Activated CD8-positive, alpha-beta memory T cell treated with anti-CD3 and anti-CD28 coated beads, Interleukin-2, amount 50 U/mL, for 24 hours (primary cell): ENCODE results near the gene TXNRD1.
"Not testable (repeated sequence)": the region's sequence is repeated elsewhere in the genome, so short reads cannot be mapped to it uniquely, and the experiment has no call there.

Experiments used
- DNase-seq: peaks from one replicate; pipeline ENCODE4 v3.0.0-alpha.2; 2020; ENCODE audit errors: extremely low read depth

TXNRD1 gene

DNA sequence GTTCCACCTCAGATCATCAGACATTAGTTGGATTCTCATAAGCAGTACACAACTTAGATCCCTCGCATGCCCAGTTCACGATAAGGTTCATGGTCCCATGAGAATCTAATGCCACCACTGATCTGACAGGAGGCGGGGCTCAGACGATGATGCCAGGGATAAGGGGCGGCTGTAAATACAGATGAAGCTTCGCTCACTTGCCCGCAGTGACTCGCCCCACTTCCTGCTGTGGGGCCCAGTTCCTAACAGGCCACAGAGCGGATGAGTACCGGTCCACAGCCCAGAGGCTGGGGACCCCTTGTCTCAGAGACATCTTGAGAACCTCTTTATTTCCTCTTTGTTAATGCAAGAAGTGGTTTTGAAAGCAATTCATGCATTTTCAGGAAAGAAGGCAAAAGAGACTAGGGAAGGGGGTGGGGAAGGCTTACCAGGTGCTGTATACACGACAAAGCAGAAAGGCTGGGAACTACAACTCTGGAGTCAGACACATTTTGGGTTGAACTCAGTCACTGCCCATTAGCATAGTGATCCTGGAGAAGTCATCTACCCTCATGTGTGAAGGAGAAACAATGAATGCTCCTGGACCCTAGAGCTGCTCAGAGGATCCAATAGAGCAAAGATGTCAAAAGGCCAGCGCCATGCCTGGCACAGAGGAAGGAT lies 156.6 kb downstream of the TXNRD1 start:
- DNase-seq = no peak

DNA sequence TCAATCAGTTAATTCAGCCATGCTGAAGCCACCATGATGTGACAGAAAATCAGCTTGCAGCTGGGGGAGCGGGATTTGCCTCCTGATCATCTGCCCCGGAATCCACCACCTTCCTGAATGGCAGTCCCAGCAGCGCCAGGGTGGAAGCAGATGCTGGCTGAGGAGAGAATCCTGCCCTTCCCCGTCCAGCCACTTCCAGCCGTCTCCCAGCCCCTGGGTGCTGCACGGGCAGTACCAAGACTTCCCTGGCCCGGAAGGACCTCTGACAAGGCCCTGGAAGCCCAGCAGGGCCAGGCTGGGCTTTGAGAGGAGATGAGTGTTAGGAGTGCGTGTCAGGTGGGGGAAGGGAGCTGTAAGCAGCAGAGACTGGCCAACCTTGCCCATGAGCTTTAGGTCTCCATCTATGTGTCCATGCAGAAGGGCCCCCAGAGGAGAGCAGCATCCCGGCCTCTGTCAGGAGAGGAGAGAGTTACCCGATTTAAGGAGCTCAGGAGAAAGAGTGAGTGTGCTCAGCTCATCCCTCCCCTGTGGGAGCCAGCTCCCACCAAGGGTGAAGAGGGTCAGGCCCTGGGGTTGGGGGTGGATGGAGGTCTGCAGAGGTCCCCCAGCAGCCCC lies 157.2 kb downstream of the TXNRD1 start:
- DNase-seq = no peak

DNA sequence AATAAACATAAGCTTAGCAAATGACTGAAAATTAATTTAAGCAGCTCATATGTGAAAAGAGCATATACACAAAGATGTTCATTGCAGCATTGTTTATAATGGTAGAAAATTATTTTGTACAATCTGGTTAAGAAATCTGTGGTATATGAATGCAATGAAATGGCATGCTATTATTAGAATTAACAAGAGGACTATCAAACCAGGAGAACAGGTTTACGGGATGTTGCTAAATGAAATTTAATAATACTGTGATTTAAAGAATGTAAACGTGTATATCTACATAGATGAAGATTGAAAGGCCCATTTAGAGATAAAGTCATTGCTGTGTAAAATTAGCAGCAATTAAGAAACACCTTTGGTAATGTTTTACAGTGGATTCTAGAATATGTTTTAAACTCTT lies 158.5 kb downstream of the TXNRD1 start:
- no peak for DNase-seq

DNA sequence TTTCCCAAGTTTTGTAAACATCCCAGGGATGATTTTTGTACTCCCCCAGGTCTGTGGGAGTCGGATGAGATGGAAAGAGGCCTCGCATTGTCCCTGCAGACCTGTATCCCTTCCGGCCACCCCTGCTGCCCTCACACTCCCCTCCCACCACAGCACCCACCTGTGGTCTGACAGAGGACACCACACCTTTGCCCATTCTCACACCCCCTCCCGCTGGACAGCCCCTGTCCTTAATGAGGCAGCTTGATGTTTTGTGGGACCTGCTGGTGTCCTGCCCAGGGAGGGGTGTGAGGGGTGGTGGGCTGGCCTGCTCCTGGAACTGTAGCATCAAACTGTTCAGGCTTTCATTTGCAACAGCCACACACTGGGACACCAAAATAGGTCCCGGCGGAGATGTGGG lies 159.2 kb downstream of the TXNRD1 start:
- no peak for DNase-seq

DNA sequence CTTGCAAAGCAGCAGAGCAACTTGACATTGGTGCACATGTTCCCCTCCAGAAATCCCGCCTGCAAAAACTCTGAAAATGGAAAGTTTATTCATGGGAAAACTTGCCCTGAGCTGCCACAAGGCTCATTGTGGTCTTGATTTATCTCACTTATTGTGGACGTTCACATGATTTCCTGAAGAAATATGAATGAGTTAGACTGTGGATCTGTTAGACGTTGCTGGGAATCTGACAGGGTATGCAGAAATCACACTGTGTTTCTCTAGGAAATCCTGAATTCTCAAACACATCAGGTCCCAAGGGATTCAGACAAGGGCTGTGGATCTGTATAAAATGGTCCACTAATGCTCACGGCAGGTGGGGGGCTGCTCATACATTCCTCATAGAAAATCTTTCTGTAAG lies 160.2 kb downstream of the TXNRD1 start:
- no peak for DNase-seq

DNA sequence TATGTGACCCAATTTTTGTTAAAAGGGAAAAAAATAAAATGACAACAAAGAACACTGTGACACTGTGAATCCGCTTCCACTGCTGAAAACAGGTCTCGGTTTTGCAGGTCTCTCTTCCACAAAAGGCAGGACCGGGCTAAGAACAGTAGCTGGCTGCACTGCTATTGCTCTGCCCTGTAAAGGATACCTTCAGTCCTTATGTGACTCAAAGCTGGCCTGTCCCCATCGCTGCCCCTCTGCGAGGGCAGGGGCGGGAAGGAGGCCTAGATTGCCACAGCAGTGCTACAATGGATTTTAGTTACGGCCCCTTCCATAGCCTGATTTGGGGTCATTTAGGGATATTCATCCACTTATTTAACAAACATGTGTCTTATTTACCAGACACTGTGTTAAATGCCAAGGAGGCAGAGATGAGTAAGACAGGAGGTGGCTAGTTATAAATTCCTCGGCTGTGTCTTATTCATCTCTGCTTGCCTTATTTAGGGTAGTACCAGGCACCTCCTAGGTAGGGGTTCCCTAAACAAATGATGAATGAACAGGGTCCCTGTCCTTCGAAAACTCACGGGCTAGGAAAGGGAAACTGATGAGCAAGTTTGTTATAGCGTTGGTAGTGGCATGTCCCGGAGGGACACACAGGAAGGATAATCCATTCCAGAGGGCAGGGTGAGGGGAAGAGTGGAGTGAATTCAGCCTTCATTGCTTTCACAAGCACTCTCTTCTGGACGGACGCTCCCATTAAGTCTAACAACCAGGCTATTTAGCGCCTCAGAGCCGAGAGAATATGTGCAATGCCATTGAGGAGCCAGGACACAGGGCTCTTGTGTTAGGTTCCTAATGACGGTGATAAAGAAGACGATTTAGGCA lies 161.3 kb downstream of the TXNRD1 start:
- no peak for DNase-seq

DNA sequence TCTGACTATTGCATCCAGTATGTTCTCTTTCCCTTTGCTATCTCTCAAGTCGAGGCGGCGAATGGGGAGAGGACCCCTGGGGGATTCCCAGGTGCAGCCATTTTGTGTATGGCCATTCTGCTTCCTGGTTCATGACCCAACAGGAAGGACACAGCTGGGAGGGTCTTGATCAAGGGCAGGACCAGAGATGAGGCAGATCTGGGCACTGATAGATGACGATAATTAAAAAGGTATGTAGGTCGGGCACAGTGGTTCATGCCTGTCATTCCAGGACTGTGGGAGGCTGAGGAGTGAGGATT lies 161.9 kb downstream of the TXNRD1 start:
- DNase-seq = no peak

DNA sequence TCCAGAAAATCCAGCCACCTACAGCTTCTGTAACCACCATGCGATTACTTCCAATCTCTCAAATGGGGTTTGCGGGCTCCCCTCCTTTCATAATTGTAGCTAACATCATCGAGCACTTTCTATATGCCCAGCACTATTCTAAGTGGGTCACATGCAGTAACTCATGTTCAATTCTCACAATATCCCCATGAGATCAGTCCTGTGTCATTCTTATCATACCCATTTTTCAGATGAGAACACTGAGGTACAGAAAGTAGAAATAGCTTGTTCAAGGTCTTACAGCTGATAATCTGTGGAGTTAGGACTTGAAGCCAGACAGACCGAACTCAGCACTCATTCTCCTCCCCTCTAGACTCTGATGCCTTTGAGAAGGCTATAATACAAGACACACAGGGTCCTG lies 162.8 kb downstream of the TXNRD1 start:
- no peak for DNase-seq

DNA sequence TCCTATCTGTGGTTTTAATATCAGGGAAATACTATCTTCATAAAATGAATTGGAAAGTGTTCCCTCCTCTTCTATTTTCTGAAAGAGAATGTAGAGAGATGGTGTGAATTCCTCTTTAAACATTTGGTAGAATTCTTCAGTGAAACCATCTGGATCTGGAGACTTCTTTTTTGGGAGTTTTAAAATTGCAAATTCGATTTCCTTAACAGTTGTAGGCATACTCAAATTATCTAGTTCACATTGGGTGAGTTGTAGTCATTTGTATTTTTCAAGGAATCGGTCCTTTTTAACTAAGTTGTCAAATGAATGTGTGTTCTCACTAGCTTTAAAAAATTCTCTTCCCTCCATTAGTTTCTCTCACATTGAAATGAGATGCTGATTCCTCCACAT lies 165.8 kb downstream of the TXNRD1 start:
- DNase-seq = no peak

DNA sequence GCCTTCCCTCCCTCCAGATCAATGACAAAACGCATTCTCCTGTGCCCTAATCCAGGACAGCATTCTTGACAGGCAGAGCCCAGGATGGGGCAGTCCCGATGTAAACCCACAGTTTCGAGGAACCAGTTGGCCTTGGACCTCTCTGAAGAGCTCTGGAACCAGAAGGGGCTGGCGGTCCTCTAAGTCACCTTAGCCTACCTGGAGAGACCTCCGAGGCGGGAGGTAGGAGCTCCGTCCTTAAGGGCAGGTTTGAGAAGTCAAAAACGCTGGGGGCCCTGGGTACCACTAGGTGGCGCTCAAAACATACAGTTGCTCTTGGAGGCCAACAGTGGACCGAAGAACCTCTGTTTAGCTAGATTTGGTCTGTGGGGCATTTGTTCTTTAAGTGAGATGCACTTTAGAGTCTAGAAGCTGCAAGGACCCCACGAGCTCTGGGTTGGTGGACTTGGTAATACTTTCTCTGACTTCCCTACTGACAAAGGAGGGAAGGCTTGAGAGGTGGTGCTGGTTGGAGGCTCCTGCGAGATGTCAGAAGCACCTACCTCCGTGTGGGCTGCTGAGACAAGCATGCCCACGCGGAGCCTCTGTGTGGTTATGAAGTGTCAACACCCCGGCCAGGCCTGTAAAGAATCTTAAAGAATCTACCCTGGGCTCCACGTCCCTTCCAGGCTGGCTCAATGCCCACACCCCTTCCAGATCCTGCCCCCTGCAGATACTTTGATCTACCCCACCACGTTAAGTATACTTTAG lies 166.3 kb downstream of the TXNRD1 start:
- DNase-seq = peak; percentile 64

DNA sequence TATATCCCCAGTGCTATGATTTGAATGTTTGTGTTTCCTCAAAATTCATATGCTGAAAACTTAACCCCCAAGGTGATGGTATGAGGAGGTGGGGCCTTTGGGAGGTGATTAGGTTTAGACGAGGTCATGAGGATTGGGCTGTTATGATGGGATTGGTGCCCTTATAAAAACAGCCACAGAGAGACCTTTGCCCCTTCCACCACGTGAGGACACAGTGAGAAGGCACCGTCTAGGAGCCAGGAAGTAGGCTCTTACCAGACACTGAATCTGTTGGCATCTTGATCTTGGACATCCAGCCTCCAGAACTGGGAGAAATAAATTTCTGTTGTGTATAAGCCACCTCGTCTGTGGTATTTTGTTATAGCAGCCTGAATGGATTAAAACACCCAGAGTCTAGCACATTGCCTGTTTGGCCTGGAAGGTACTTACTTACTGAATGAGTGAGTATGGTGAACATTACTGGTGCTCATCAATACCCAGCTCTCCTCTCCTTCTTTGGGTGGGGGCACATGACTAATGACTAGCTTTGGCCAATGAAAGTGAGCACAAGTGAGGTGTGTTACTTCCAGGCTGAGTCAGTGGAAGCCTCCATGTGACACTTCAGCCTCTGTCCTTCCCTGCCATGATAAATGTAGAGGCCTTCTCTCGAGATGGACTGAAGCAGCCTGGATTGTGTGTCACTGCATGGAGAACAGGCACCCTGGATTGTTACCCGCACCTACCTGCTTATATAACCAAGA lies 168.7 kb downstream of the TXNRD1 start:
- DNase-seq = no peak

DNA sequence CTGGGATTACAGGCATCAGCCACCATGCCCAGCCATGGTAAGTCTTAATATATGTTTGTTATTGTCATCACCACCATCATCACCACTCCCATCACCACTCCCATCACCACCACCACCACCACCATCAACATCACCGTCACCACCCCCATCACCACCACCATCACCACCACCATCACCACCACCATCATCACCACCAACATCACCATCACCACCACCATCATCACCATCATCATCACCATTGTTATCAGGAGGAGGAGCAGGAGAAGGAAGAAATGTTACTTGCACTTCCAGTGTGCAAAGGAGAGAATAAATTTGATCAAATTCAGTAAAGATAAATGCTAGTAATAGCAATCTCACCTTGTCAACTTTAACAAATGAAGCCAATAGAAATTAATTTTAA lies 169.9 kb downstream of the TXNRD1 start:
- no peak for DNase-seq

DNA sequence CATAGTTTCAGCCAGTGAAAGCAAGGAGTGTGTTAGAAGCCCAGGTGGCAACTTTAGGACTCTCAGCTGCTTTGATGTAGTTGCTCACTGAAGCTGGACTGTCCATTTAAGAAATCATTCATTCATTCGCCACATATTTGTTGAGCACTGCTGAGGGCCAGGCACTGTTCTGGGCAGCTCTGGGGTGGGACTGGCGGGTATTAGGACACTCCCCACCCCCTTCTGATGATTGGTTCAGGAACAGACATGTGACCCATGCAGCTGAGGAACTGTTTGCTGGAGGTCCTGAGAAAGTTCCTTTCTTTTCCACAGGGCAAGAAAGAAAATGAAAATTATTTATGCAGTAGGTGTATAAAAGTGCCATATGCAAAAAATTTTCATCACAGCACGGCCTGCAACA lies 170.9 kb downstream of the TXNRD1 start:
- DNase-seq = no peak

DNA sequence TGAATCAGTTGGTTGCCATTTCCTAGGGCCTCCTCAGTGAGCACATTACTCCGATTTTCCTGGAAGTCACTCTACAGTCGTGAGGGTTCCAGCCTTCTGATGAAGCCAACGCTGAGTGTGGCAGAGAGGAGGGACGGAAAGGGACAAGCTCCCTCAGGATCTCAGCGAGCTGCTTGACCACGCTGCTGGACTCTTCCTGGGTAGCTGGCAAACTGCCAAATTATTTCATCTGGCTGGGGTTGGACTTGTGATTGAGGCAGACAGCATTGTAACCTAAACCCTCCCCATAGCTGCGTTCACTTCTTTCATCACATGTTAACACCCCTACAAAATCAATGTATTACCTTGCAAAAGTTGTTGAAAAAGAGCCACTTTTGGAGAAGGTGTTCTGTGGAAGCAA lies 171.6 kb downstream of the TXNRD1 start:
- DNase-seq = no peak

DNA sequence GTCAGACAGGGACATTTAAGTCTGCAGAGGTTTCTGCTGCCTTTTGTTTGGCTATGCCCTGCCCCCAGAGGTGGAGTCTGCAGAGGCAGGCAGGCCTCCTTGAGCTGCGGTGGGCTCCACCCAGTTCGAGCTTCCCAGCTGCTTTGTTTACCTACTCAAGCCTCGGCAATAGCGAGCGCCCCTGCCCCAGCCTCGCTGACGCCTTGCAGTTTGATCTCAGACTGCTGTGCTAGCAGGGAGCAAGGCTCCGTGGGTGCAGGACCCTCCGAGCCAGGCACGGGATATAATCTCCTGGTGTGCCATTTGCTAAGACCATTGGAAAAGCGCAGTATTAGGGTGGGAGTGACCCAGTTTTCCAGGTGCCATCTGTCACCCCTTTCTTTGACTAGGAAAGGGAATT lies 178.5 kb downstream of the TXNRD1 start:
- not testable (repeated sequence) for DNase-seq
